ENCODE measurements around the gene LRWD1.
"Not testable (repeated sequence)": the region's sequence is repeated elsewhere in the genome, so short reads cannot be mapped to it uniquely, and the experiment has no call there.

The LRWD1 gene

GRCh38 chr7:102472126-102473041 lies 7.6 kb downstream of the LRWD1 start:
- no peak for TF ChIP-seq CTCF (IDR thresholded peaks at IDR 0.05; ENCODE audit: extremely low read depth, insufficient read depth, missing control alignments)
- in situ Hi-C loops (cut with MboI; ENCODE audit: low pct_unique_long_range_greater_than_20kb, low sequenced_read_pairs, unreplicated experiment), result no loop called here
- peak; percentile 26 for DNase-seq (ENCODE audit: low spot score)

GRCh38 chr7:102473271-102473991 lies 8.6 kb downstream of the LRWD1 start:
- no peak for TF ChIP-seq CTCF (IDR thresholded peaks at IDR 0.05; ENCODE audit: extremely low read depth, insufficient read depth, missing control alignments)
- in situ Hi-C loops (cut with MboI; ENCODE audit: low pct_unique_long_range_greater_than_20kb, low sequenced_read_pairs, unreplicated experiment), result no loop called here
- no peak for DNase-seq (ENCODE audit: low spot score)

- in situ Hi-C loops (cut with MboI; ENCODE audit: low pct_unique_long_range_greater_than_20kb, low sequenced_read_pairs, unreplicated experiment); DNase-seq (ENCODE audit: low spot score): not testable (repeated sequence)
Observed at GRCh38 chr7:102474116-102474515, 9.3 kb downstream of the LRWD1 start.

GRCh38 chr7:102474736-102475435 lies 10.1 kb downstream of the LRWD1 start:
- DNase-seq (ENCODE audit: low spot score); in situ Hi-C loops (cut with MboI; ENCODE audit: low pct_unique_long_range_greater_than_20kb, low sequenced_read_pairs, unreplicated experiment): not testable (repeated sequence)

GRCh38 chr7:102478314-102479208 lies 13.8 kb downstream of the LRWD1 start, which contains the start of gene POLR2J:
POLR2J (minus strand) TSS chr7:102478922; CDS start chr7:102478860, 62 bp downstream.
- peak; percentile 46 for TF ChIP-seq CTCF (IDR thresholded peaks at IDR 0.05; ENCODE audit: extremely low read depth, insufficient read depth, missing control alignments)
- DNase-seq (ENCODE audit: low spot score); in situ Hi-C loops (cut with MboI; ENCODE audit: low pct_unique_long_range_greater_than_20kb, low sequenced_read_pairs, unreplicated experiment): not testable (repeated sequence)

GRCh38 chr7:102479209-102479584 lies 14.4 kb downstream of the LRWD1 start:
- in situ Hi-C loops (cut with MboI; ENCODE audit: low pct_unique_long_range_greater_than_20kb, low sequenced_read_pairs, unreplicated experiment); DNase-seq (ENCODE audit: low spot score): not testable (repeated sequence)

- DNase-seq (ENCODE audit: low spot score); in situ Hi-C loops (cut with MboI; ENCODE audit: low pct_unique_long_range_greater_than_20kb, low sequenced_read_pairs, unreplicated experiment): not testable (repeated sequence)
Observed at GRCh38 chr7:102479982-102480637, 15.3 kb downstream of the LRWD1 start.

GRCh38 chr7:102481962-102482361 lies 17.2 kb downstream of the LRWD1 start:
- DNase-seq (ENCODE audit: low spot score); in situ Hi-C loops (cut with MboI; ENCODE audit: low pct_unique_long_range_greater_than_20kb, low sequenced_read_pairs, unreplicated experiment): not testable (repeated sequence)

GRCh38 chr7:102484317-102484716 lies 19.5 kb downstream of the LRWD1 start:
- DNase-seq (ENCODE audit: low spot score); in situ Hi-C loops (cut with MboI; ENCODE audit: low pct_unique_long_range_greater_than_20kb, low sequenced_read_pairs, unreplicated experiment): not testable (repeated sequence)

GRCh38 chr7:102490529-102491075 lies 25.8 kb downstream of the LRWD1 start:
- not testable (repeated sequence) for DNase-seq (ENCODE audit: low spot score)

GRCh38 chr7:102493220-102493935 lies 28.6 kb downstream of the LRWD1 start:
- DNase-seq (ENCODE audit: low spot score); in situ Hi-C loops (cut with MboI; ENCODE audit: low pct_unique_long_range_greater_than_20kb, low sequenced_read_pairs, unreplicated experiment): not testable (repeated sequence)

More at GRCh38 chr7:102490529-102491075, 25.8 kb downstream of the LRWD1 start:
- in situ Hi-C loops (cut with MboI; ENCODE audit: low pct_unique_long_range_greater_than_20kb, low sequenced_read_pairs, unreplicated experiment), result not testable (repeated sequence)
